SHP77 (cell line): Measurements from ENCODE around the gene CUTA.
"Not testable (repeated sequence)": the region's sequence is repeated elsewhere in the genome, so short reads cannot be mapped to it uniquely, and the experiment has no call there.

ENCODE experiments used
- DNase-seq, 2 experiments: peaks; one replicate each; lab custom pipeline; 2025; lab: John Stamatoyannopoulos, UW

Gene CUTA

DNA sequence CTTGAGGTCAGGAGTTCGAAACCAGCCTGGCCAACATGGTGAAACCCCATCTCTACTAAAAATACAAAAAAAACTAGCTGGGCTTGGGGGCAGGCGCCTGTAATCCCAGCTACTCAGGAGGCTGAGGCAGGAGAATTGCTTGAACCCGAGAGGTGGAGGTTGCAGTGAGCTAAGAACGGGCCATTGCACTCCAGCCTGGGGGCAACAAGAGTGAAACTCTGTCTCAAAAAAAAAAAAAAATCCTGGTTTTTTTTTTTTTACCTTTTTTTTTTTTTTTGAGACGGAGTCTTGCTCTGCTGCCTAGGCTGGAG, 50.2 kb downstream of the CUTA start:
- DNase-seq, result not testable (repeated sequence)

DNA sequence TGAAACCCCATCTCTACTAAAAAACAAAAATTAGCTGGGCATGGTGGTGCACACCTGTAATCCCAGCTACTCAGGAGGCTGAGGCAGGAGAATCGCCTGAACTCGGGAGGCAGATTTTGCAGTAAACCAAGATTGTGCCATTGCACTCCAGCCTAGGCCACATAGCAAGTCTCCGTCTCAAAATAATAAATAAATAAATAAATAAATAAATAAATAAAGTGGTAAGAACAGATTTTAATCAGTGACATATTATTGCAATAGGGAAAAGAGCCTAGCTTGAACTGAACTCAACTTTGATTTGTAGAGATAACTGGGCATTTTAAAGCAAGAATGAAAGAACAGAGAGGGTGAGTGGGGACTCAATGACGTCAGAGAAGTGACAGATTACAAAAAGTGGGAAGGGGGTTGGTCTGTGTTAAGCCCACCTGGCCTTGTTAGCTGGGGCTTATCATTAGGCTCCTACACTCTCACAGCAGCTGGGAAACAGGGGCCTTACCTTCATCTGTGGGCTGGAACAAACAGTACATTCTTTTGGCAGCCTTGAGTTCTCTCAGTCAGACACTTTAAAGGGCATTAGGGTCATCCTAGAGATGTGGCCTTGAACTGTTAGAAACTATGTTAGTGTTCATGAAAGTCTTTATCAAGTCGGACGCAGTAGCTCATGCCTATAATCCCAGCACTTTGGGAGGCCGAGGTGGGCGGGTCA, 50.7 kb downstream of the CUTA start:
- no peak for DNase-seq
